IMR-90 (cell line): ENCODE data around the gene PNMA6F. TPM values are rescaled to one million over a fixed set of nuclear protein-coding genes. Genes with fewer than 3 reads are reported as not detected.

Source experiments
- ATAC-seq: fragments of 200-7000 bp; cut with Tn5 transposase; 2 replicates; pipeline ENCODE4 v1.9.1; 2020; ENCODE audit warnings: low read depth, mild to moderate bottlenecking, moderate library complexity
- BruUV-seq: library from RNA; stranded (reverse); fragments of 400-500 nt; replicated peaks from 2 replicates; lab custom pipeline; 2021; lab: Mats Ljungman, UMichigan
- CTCF ChIA-PET: fragments of 300-600 bp; formaldehyde crosslinking; extraction: SDS; loops from one replicate; lab custom pipeline; 2021; ENCODE audit warnings: antibody characterized with exemption; lab: Yijun Ruan, JAX
- POLR2A ChIA-PET: fragments of 300-600 bp; sonication (Branson Sonifier 250); formaldehyde crosslinking; loops from one replicate; lab custom pipeline; 2022; ENCODE audit warnings: antibody characterized with exemption; ENCODE audit not compliant: unreplicated experiment; lab: Charles Lee
- DNase-seq: peaks from one replicate; pipeline ENCODE4 v3.0.0; 2013
- H2AFZ ChIP-seq: replicated peaks from 2 replicates; pipeline ENCODE3; 2013; ENCODE audit warnings: low read length, mild to moderate bottlenecking; ENCODE audit not compliant: poor library complexity
- H2AK5ac ChIP-seq: 2 replicates; pipeline ENCODE4 v1.6.1; 2013; ENCODE audit warnings: low read depth, low read length, inconsistent platforms
- H2AK9ac ChIP-seq: replicated peaks from 2 replicates; pipeline ENCODE3; 2013; ENCODE audit warnings: mild to moderate bottlenecking, low read depth, low read length, moderate library complexity; ENCODE audit not compliant: poor library complexity
- H2BK120ac ChIP-seq: 2 replicates; pipeline ENCODE4 v1.6.1; 2013; ENCODE audit warnings: low read depth, low read length, inconsistent platforms
- H2BK15ac ChIP-seq: 3 replicates; pipeline ENCODE4 v1.6.1; 2013; ENCODE audit warnings: low read depth, low read length, inconsistent platforms
- H2BK20ac ChIP-seq: 2 replicates; pipeline ENCODE4 v1.6.1; 2013; ENCODE audit warnings: low read depth, mild to moderate bottlenecking, inconsistent platforms, low read length, moderate library complexity
- H2BK5ac ChIP-seq: 2 replicates; pipeline ENCODE4 v1.6.1; 2013; ENCODE audit warnings: mild to moderate bottlenecking, low read depth, low read length, inconsistent platforms; ENCODE audit not compliant: poor library complexity, severe bottlenecking
- H3K14ac ChIP-seq: replicated peaks from 2 replicates; pipeline ENCODE4 v1.6.1; 2013; ENCODE audit warnings: low read depth, low read length, inconsistent platforms
- H3K18ac ChIP-seq: 2 replicates; pipeline ENCODE4 v1.6.1; 2013; ENCODE audit warnings: low read depth, low read length, control low read depth
- H3K23ac ChIP-seq: 2 replicates; pipeline ENCODE4 v1.6.1; 2013; ENCODE audit warnings: low read depth, low read length, inconsistent platforms
- H3K27ac ChIP-seq: 2 replicates; pipeline ENCODE4 v1.5.1; 2013; ENCODE audit warnings: mild to moderate bottlenecking, control low read depth, low read length; ENCODE audit not compliant: insufficient read depth
- H3K27me3 ChIP-seq: 2 replicates; pipeline ENCODE4 v1.6.1; 2013; ENCODE audit warnings: low read length; ENCODE audit not compliant: control insufficient read depth, insufficient read depth
- H3K36me3 ChIP-seq: 2 replicates; pipeline ENCODE4 v1.6.1; 2013; ENCODE audit warnings: low read length, mixed read lengths; ENCODE audit not compliant: control insufficient read depth, insufficient read depth
- H3K4ac ChIP-seq: 2 replicates; pipeline ENCODE4 v1.6.1; 2013; ENCODE audit warnings: low read depth, low read length, inconsistent platforms
- H3K4me1 ChIP-seq: 2 replicates; pipeline ENCODE4 v1.6.1; 2013; ENCODE audit warnings: low read length, mixed read lengths; ENCODE audit not compliant: control insufficient read depth, insufficient read depth
- H3K4me2 ChIP-seq: 2 replicates; pipeline ENCODE4 v1.6.1; 2013; ENCODE audit warnings: low read depth, mild to moderate bottlenecking, control low read depth, low read length, moderate library complexity
- H3K4me3 ChIP-seq: 2 replicates; pipeline ENCODE4 v1.5.1; 2013; ENCODE audit warnings: low read depth, mild to moderate bottlenecking, control low read depth, low read length, moderate library complexity; ENCODE audit not compliant: insufficient read depth
- H3K56ac ChIP-seq: 2 replicates; pipeline ENCODE4 v1.6.1; 2013; ENCODE audit warnings: low read length, inconsistent platforms; ENCODE audit not compliant: insufficient read depth; ENCODE audit errors: extremely low read depth
- H3K79me1 ChIP-seq, 2 experiments: 2 replicates each; pipeline ENCODE4 v1.6.1; 2013; ENCODE audit warnings: low read length in 2 of 2, inconsistent platforms in 1 of 2, low read depth in 1 of 2
- H3K9ac ChIP-seq: 2 replicates; pipeline ENCODE4 v1.6.1; 2013; ENCODE audit warnings: low read depth, low read length, control low read depth
- H3K9me1 ChIP-seq: 2 replicates; pipeline ENCODE4 v1.6.1; 2013; ENCODE audit warnings: low read length, inconsistent platforms; ENCODE audit not compliant: insufficient read depth
- H3K9me3 ChIP-seq: 2 replicates; pipeline ENCODE4 v1.6.1; 2013; ENCODE audit warnings: low read length; ENCODE audit not compliant: control insufficient read depth, insufficient read depth
- H4K20me1 ChIP-seq: 2 replicates; pipeline ENCODE4 v1.6.1; 2013; ENCODE audit warnings: low read length, inconsistent platforms; ENCODE audit not compliant: insufficient read depth
- H4K5ac ChIP-seq: 2 replicates; pipeline ENCODE4 v1.6.1; 2013; ENCODE audit warnings: mild to moderate bottlenecking, low read depth, low read length, control low read depth
- H4K8ac ChIP-seq, 2 experiments: 2 replicates each; pipeline ENCODE4 v1.6.1; 2013; ENCODE audit warnings: low read depth in 2 of 2, low read length in 2 of 2, control low read depth in 1 of 2, inconsistent platforms in 1 of 2
- H4K91ac ChIP-seq: 2 replicates; pipeline ENCODE4 v1.6.1; 2013; ENCODE audit warnings: low read depth, low read length, inconsistent platforms; ENCODE audit not compliant: insufficient read depth
- BHLHE40 ChIP-seq: fragments of 150-350 bp; IDR thresholded peaks from 2 replicates; pipeline ENCODE4 v1.6.1; 2016; ENCODE audit warnings: mild to moderate bottlenecking, low read depth, low read length
- CEBPB ChIP-seq: IDR thresholded peaks from 2 replicates; pipeline ENCODE4 v1.6.1; 2012; ENCODE audit warnings: low read depth, low read length, improper control_type of control experiment
- CHD1 ChIP-seq: IDR thresholded peaks from 2 replicates; pipeline ENCODE4 v1.6.1; 2012; ENCODE audit warnings: low read depth, low read length, improper control_type of control experiment
- CTCF ChIP-seq: conservative IDR thresholded peaks from 2 replicates; pipeline ENCODE4 v1.5.1; 2012; ENCODE audit warnings: mild to moderate bottlenecking, low read depth, low read length, improper control_type of control experiment
- ELK1 ChIP-seq: fragments of 150-350 bp; IDR thresholded peaks from 2 replicates; pipeline ENCODE4 v1.6.1; 2016; ENCODE audit warnings: low read depth, mild to moderate bottlenecking, low read length, moderate library complexity, borderline replicate concordance
- FOS ChIP-seq: fragments of 150-350 bp; IDR thresholded peaks from 2 replicates; pipeline ENCODE4 v1.6.1; 2016; ENCODE audit warnings: low read depth, low read length
- MAFK ChIP-seq: IDR thresholded peaks from 2 replicates; pipeline ENCODE4 v1.6.1; 2012; ENCODE audit warnings: low read depth, low read length, improper control_type of control experiment
- MAZ ChIP-seq: IDR thresholded peaks from 2 replicates; pipeline ENCODE4 v1.6.1; 2012; ENCODE audit warnings: low read depth, mild to moderate bottlenecking, low read length, improper control_type of control experiment, moderate library complexity, borderline replicate concordance
- MXI1 ChIP-seq: IDR thresholded peaks from 2 replicates; pipeline ENCODE4 v1.6.1; 2012; ENCODE audit warnings: low read depth, mild to moderate bottlenecking, low read length, moderate library complexity, borderline replicate concordance
- NFE2L2 ChIP-seq: fragments of 150-350 bp; IDR thresholded peaks from 2 replicates; pipeline ENCODE4 v1.6.1; 2016; ENCODE audit warnings: low read depth, mild to moderate bottlenecking, low read length
- POLR2A ChIP-seq: IDR thresholded peaks from 2 replicates; pipeline ENCODE4 v1.6.1; 2012; ENCODE audit warnings: mild to moderate bottlenecking, low read depth, low read length
- RAD21 ChIP-seq: IDR thresholded peaks from 2 replicates; pipeline ENCODE4 v1.6.1; 2012; ENCODE audit warnings: low read length, improper control_type of control experiment
- RCOR1 ChIP-seq: IDR thresholded peaks from 2 replicates; pipeline ENCODE4 v1.6.1; 2012; ENCODE audit warnings: mild to moderate bottlenecking, low read length, improper control_type of control experiment; ENCODE audit not compliant: insufficient replicate concordance
- RFX5 ChIP-seq: IDR thresholded peaks from 2 replicates; pipeline ENCODE4 v1.8.0; 2012; ENCODE audit warnings: low read depth, mild to moderate bottlenecking, low read length, moderate library complexity
- SMC3 ChIP-seq: fragments of 150-350 bp; IDR thresholded peaks from 2 replicates; pipeline ENCODE4 v1.6.1; 2016; ENCODE audit warnings: low read depth, mild to moderate bottlenecking, antibody characterized with exemption, low read length, moderate library complexity
- USF2 ChIP-seq: fragments of 150-350 bp; IDR thresholded peaks from 2 replicates; pipeline ENCODE4 v1.6.1; 2017; ENCODE audit warnings: mild to moderate bottlenecking, antibody characterized with exemption, low read length, low read depth
- WGBS, 2 experiments: methylation state at CpG; one replicate each; pipeline versions ENCODE4 v1.1.5 to v1.1.7; 2013; ENCODE audit warnings: missing lambda C conversion rate in 2 of 2; ENCODE audit not compliant: insufficient read length in 1 of 2; ENCODE audit errors: extremely low coverage in 2 of 2; 5-methylcytosine and 5-hydroxymethylcytosine counted together
- dilution Hi-C: fragments of 300-500 bp; cut with HindIII; formaldehyde crosslinking; loops from one replicate; pipeline ENCODE4 v1.14.3; 2018; ENCODE audit warnings: low sequenced_read_pairs; ENCODE audit not compliant: unreplicated experiment
- in situ Hi-C: fragments of 300-500 bp; cut with MboI; formaldehyde crosslinking; loops from 3 replicates; pipeline ENCODE4 v1.14.3; 2019; ENCODE audit warnings: low sequenced_read_pairs, inconsistent platforms, mixed read lengths
- intact Hi-C: fragments of 100-400 bp; cut with micrococcal nuclease; formaldehyde crosslinking; loops from 2 replicates; pipeline ENCODE4 v1.10.0; 2022
- polyA plus RNA-seq, 3 experiments: library from polyadenylated mRNA; depleted of rRNA; stranded (reverse); fragments of >200 nt; gene quantifications; 2 replicates each; pipeline ENCODE4 v1.2.3, GENCODE V29; 2012; ENCODE audit warnings: low replicate concordance in 1 of 3
- total RNA-seq: library from RNA; depleted of rRNA; stranded (reverse); fragments of >200 nt; gene quantifications from 2 replicates; pipeline ENCODE4 v1.2.3, GENCODE V29; 2012

PNMA6F gene
- total and polyA plus RNA-seq, 2 of the 4 experiments (the other 2 are of a cell fraction), result not detected

- no peak overlapping the region for H2AK9ac ChIP-seq
- no peaks in the 10 kb centered on the region for H3K4me1 ChIP-seq
- no peak overlapping the region for H3K23ac ChIP-seq
- intact Hi-C loops, result no loop called here
- H3K14ac ChIP-seq, result no peak overlapping the region
- H3K4me2 ChIP-seq, result no peak overlapping the region
- H3K9me1 ChIP-seq, result no peaks in the 10 kb centered on the region
- H3K9ac ChIP-seq, result no peak overlapping the region
- H2BK5ac ChIP-seq, result no peak overlapping the region
- no peaks in the 10 kb centered on the region for H3K9me3 ChIP-seq
- POLR2A ChIA-PET, result no interaction called here
- no peak overlapping the region for H3K4ac ChIP-seq
- no peak overlapping the region for H2BK15ac ChIP-seq
- H2AK5ac ChIP-seq, result no peak overlapping the region
- no peak overlapping the region for H2BK120ac ChIP-seq
- BruUV-seq, result no TSS peak
- no peak overlapping the region for H4K91ac ChIP-seq
- in situ Hi-C loops, result no loop called here
- H3K18ac ChIP-seq, result no peak overlapping the region
- TF ChIP-seq RFX5 (no peak), SMC3 (no peak), NFE2L2 (no peak), MAZ (no peak), CHD1 (no peak), BHLHE40 (no peak), POLR2A (no peak), CEBPB (no peak), ELK1 (no peak), MXI1 (no peak), RCOR1 (no peak), FOS (no peak), CTCF (no peak), USF2 (no peak), MAFK (no peak), RAD21 (no peak)
- H3K79me1 ChIP-seq, result no peaks in the 10 kb centered on the region
- no peak overlapping the region for H3K56ac ChIP-seq
- WGBS, 2 experiments, result 53% methylated on average over 2 of the region's 17 CpGs; no CpG with 5 or more reads in 1 of the 2 experiments
- CTCF ChIA-PET, result no interaction called here
- H3K27ac ChIP-seq, result no peak overlapping the region
- ATAC-seq (no peak), DNase-seq (no peak)
- no peak overlapping the region for H2BK20ac ChIP-seq
- H3K27me3 ChIP-seq, result peaks cover 8% of the 10 kb centered on the region
- H3K36me3 ChIP-seq, result no peaks in the 10 kb centered on the region
- H4K20me1 ChIP-seq, result no peaks in the 10 kb centered on the region
- no peak overlapping the region for H3K4me3 ChIP-seq
- dilution Hi-C loops, result no loop called here
- no peak overlapping the region for H4K8ac ChIP-seq
- H4K5ac ChIP-seq, result no peak overlapping the region
- H2AFZ ChIP-seq, result no peak overlapping the region
These were observed 14.9 kb downstream of the PNMA6F start for GRCh38 chrX:153306527-153307115.
